K562 (cell line): ENCODE results near the gene ZNF484. TPM values are rescaled to one million over a fixed set of nuclear protein-coding genes. Genes with fewer than 3 reads are reported as not detected.

Source experiments
- COPS2 ChIP-seq: fragments of 450-650 bp; conservative IDR thresholded peaks from 2 replicates; pipeline ENCODE4 v1.6.1; 2016; ENCODE audit warnings: mild to moderate bottlenecking, moderate library complexity
- CXXC5 ChIP-seq: fragments of 250-450 bp; sonication (Bioruptor Pico); IDR thresholded peaks from 2 replicates; pipeline ENCODE4 v1.8.0; 2022; ENCODE audit warnings: inconsistent platforms, mild to moderate bottlenecking, moderate library complexity
- FOXA3 ChIP-seq, 2 experiments: fragments of 450-650 bp in 1 of 2; sonication (generic) in 1 of 2; formaldehyde crosslinking; IDR thresholded peaks in 1 of 2; conservative IDR thresholded peaks in 1 of 2; 2 replicates each; pipeline versions ENCODE4 v1.4.0 to v1.8.0; 2020 to 2022; ENCODE audit warnings: mild to moderate bottlenecking in 2 of 2, missing genetic modification reagents in 1 of 2
- FOXK1 ChIP-seq: sonication (generic); formaldehyde crosslinking; IDR thresholded peaks from 2 replicates; pipeline ENCODE4 v1.8.0; 2022; ENCODE audit warnings: missing genetic modification reagents, mild to moderate bottlenecking, borderline replicate concordance
- HEY1 ChIP-seq: fragments of 250-450 bp; sonication (Bioruptor Pico); IDR thresholded peaks from 2 replicates; pipeline ENCODE4 v1.5.0; 2020; ENCODE audit warnings: mild to moderate bottlenecking, moderate library complexity, borderline replicate concordance
- HMG20B ChIP-seq: fragments of 250-450 bp; sonication (Bioruptor Pico); IDR thresholded peaks from 2 replicates; pipeline ENCODE4 v1.5.0; 2021; ENCODE audit warnings: mild to moderate bottlenecking
- POLR2AphosphoS5 ChIP-seq: IDR thresholded peaks from 2 replicates; pipeline ENCODE4 v1.6.1; 2011; ENCODE audit warnings: mild to moderate bottlenecking, low read depth, low read length, moderate library complexity; ENCODE audit not compliant: control insufficient read depth, insufficient read depth
- PPARD ChIP-seq: fragments of 250-450 bp; sonication (Bioruptor Pico); IDR thresholded peaks from 2 replicates; pipeline ENCODE4 v1.8.0; 2022; ENCODE audit warnings: inconsistent platforms, mild to moderate bottlenecking, moderate library complexity
- XRCC5 ChIP-seq: fragments of 200-400 bp; formaldehyde crosslinking; IDR thresholded peaks from 2 replicates; pipeline ENCODE4 v1.6.1; 2017; ENCODE audit warnings: low read depth, mild to moderate bottlenecking, low read length
- YBX1 ChIP-seq: fragments of 450-650 bp; IDR thresholded peaks from 2 replicates; pipeline ENCODE4 v1.7.1; 2016; ENCODE audit warnings: mild to moderate bottlenecking
- ZNF175 ChIP-seq: fragments of 200-800 bp; sonication (Bioruptor generic); IDR thresholded peaks from 2 replicates; pipeline ENCODE4 v1.6.1; 2016; ENCODE audit warnings: low read depth, mild to moderate bottlenecking, missing genetic modification characterization, missing compliant biosample characterization
- ZNF586 ChIP-seq: fragments of 450-650 bp; formaldehyde crosslinking; conservative IDR thresholded peaks from 2 replicates; pipeline ENCODE4 v1.4.0; 2020; ENCODE audit warnings: mild to moderate bottlenecking, moderate library complexity
- polyA plus RNA-seq, 8 experiments: library from polyadenylated mRNA; depleted of rRNA in 4 of 8; stranded (reverse) in 5 of 8; unstranded in 3 of 8; fragments of >200 nt; fragmentation: Nextera tagmentation in 2 of 8; fragmentation: Illumina TruSeq in 1 of 8; extraction: Ambion mirVana in 2 of 8; extraction: Trizol in 1 of 8; gene quantifications; 2 replicates each; pipeline versions ENCODE4 v1.2.1 to v1.2.3, GENCODE V29; 2011 to 2014; ENCODE audit warnings: inconsistent platforms in 1 of 8, missing spikeins in 1 of 8
- total RNA-seq, 7 experiments: library from RNA; depleted of rRNA in 6 of 7; stranded (reverse); fragments of >200 nt in 6 of 7; fragmentation: Illumina TruSeq in 2 of 7; extraction: Trizol in 2 of 7; gene quantifications; 2 replicates each; pipeline versions ENCODE4 v1.2.1 to v1.2.3, GENCODE V29; 2011 to 2021; ENCODE audit warnings: low replicate concordance in 1 of 7
- TF ChIP-seq, protein P1 (sequence below): fragments of 250-450 bp; sonication (Bioruptor Pico); IDR thresholded peaks from 2 replicates; pipeline ENCODE4 v1.8.0; 2022; ENCODE audit warnings: moderate library complexity, mild to moderate bottlenecking, inconsistent platforms
- TF ChIP-seq, protein P2 (sequence below): fragments of 450-650 bp; IDR thresholded peaks from 2 replicates; pipeline ENCODE4 v1.6.1; 2016; ENCODE audit warnings: low read depth, mild to moderate bottlenecking, moderate library complexity
- TF ChIP-seq, protein P3 (sequence below): sonication (generic); formaldehyde crosslinking; IDR thresholded peaks from 2 replicates; pipeline ENCODE4 v1.8.0; 2022; ENCODE audit warnings: mild to moderate bottlenecking, missing genetic modification reagents

Gene ZNF484
- total and polyA plus RNA-seq, 9 of the 15 experiments (the other 6 are each of a cell fraction or from before 2014, with no cell fraction given): 1.1 to 5.8 (median 2.5) TPM

DNA sequence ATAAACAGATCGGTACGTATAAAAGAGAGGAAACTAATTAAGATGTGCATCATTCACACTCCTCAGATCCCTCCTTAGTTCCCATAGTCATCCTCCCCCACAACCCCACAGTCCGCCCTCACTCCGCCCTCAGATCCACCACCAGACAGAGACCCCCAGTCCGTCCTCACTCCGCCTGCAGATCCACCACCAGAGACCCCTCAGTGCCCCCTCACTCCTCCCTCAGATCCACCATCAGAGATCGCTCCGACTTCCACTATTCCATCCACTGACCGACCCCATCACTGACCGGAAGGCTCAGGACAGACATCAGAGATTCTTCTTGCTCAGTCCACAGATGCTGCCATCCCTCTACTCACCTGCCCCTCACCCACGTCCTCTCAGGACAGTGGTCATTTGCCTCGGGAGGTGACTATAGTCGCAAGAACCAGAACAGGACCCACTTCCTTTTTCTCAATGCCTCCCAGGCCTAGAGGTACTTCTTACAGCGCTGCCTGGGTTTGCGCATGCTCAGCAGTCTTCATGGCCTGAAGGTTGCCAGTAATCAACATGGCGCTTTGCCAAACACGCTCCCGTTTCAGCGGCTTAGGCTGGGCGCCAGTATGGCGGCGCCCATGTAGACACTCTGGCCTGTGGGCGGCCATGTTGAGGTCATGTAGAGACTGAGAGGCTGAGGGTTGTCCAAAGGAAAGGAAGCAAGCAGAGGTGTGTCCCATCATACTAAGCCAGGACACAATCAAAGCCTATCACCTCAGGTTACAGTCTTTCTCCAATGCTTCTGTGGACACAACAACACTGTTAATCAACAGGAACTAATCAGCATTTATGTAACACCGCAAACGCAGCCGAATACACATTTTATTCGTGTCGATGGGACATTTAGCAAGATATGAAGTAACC, at the start of gene ZNF484 (continued):
- TF ChIP-seq HMG20B (CRISPR knock-in tag): no peak
- TF ChIP-seq, protein P1, sequence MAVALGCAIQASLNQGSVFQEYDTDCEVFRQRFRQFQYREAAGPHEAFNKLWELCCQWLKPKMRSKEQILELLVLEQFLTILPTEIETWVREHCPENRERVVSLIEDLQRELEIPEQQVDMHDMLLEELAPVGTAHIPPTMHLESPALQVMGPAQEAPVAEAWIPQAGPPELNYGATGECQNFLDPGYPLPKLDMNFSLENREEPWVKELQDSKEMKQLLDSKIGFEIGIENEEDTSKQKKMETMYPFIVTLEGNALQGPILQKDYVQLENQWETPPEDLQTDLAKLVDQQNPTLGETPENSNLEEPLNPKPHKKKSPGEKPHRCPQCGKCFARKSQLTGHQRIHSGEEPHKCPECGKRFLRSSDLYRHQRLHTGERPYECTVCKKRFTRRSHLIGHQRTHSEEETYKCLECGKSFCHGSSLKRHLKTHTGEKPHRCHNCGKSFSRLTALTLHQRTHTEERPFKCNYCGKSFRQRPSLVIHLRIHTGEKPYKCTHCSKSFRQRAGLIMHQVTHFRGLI (CRISPR knock-in tag): no peak
- peak; percentile 63 for TF ChIP-seq CXXC5 (CRISPR knock-in tag)
- peak; percentile 75 for TF ChIP-seq POLR2AphosphoS5
- TF ChIP-seq ZNF175 (CRISPR knock-in tag): peak; percentile 96
- peak; percentile 92; the same call in 1 of the 2 replicates for TF ChIP-seq FOXK1 (CRISPR knock-in tag)
- TF ChIP-seq, protein P2, sequence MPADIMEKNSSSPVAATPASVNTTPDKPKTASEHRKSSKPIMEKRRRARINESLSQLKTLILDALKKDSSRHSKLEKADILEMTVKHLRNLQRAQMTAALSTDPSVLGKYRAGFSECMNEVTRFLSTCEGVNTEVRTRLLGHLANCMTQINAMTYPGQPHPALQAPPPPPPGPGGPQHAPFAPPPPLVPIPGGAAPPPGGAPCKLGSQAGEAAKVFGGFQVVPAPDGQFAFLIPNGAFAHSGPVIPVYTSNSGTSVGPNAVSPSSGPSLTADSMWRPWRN: no peak
- TF ChIP-seq, protein P3, sequence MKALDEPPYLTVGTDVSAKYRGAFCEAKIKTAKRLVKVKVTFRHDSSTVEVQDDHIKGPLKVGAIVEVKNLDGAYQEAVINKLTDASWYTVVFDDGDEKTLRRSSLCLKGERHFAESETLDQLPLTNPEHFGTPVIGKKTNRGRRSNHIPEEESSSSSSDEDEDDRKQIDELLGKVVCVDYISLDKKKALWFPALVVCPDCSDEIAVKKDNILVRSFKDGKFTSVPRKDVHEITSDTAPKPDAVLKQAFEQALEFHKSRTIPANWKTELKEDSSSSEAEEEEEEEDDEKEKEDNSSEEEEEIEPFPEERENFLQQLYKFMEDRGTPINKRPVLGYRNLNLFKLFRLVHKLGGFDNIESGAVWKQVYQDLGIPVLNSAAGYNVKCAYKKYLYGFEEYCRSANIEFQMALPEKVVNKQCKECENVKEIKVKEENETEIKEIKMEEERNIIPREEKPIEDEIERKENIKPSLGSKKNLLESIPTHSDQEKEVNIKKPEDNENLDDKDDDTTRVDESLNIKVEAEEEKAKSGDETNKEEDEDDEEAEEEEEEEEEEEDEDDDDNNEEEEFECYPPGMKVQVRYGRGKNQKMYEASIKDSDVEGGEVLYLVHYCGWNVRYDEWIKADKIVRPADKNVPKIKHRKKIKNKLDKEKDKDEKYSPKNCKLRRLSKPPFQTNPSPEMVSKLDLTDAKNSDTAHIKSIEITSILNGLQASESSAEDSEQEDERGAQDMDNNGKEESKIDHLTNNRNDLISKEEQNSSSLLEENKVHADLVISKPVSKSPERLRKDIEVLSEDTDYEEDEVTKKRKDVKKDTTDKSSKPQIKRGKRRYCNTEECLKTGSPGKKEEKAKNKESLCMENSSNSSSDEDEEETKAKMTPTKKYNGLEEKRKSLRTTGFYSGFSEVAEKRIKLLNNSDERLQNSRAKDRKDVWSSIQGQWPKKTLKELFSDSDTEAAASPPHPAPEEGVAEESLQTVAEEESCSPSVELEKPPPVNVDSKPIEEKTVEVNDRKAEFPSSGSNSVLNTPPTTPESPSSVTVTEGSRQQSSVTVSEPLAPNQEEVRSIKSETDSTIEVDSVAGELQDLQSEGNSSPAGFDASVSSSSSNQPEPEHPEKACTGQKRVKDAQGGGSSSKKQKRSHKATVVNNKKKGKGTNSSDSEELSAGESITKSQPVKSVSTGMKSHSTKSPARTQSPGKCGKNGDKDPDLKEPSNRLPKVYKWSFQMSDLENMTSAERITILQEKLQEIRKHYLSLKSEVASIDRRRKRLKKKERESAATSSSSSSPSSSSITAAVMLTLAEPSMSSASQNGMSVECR: 0 out of 2 replicates have a peak, but pooled peaks have one; percentile 31
- TF ChIP-seq YBX1: no peak
- TF ChIP-seq FOXA3 (CRISPR knock-in tag; conservative IDR thresholded peaks at IDR 0.05 in 1 of 2, IDR thresholded peaks at IDR 0.05 in 1 of 2): peak in 1 of 2 experiments; percentile 76; a peak in 1 of 4 replicates
- TF ChIP-seq COPS2: no peak
- TF ChIP-seq ZNF586 (CRISPR knock-in tag): no peak
- 0 out of 2 replicates have a peak, but pooled peaks have one; percentile 16 for TF ChIP-seq HEY1 (CRISPR knock-in tag)
- 0 out of 2 replicates have a peak, but pooled peaks have one; percentile 50 for TF ChIP-seq XRCC5
- no peak for TF ChIP-seq PPARD (CRISPR knock-in tag)
